Type B pancreatic cell (in vitro differentiated cells): Measurements from ENCODE around the gene SMPDL3B. TPM values are rescaled to one million over a fixed set of nuclear protein-coding genes. Genes with fewer than 3 reads are reported as not detected.

Experiments used
- DNase-seq: peaks from one replicate; pipeline ENCODE4 v3.0.0; 2021; ENCODE audit warnings: mixed read lengths; ENCODE audit not compliant: unreplicated experiment; ENCODE audit errors: extremely low spot score
- H3K27ac Mint-ChIP-seq: 2 replicates; pipeline ENCODE4 v1.8.0; 2021; ENCODE audit warnings: mild to moderate bottlenecking, mixed read lengths
- H3K27me3 Mint-ChIP-seq: 2 replicates; pipeline ENCODE4 v1.8.0; 2021; ENCODE audit warnings: mixed read lengths
- H3K36me3 Mint-ChIP-seq: 2 replicates; pipeline ENCODE4 v1.8.0; 2021; ENCODE audit warnings: mixed read lengths
- H3K4me1 Mint-ChIP-seq: one replicate; pipeline ENCODE4 v1.8.0; 2021; ENCODE audit warnings: mixed read lengths; ENCODE audit not compliant: unreplicated experiment
- H3K4me3 Mint-ChIP-seq: 2 replicates; pipeline ENCODE4 v1.8.0; 2021; ENCODE audit warnings: mild to moderate bottlenecking, mixed read lengths
- H3K9me3 Mint-ChIP-seq: 2 replicates; pipeline ENCODE4 v1.8.0; 2021; ENCODE audit warnings: mixed read lengths
- CTCF ChIP-seq: fragments of 200-600 bp; sonication (generic); conservative IDR thresholded peaks from 2 replicates; pipeline ENCODE4 v1.5.0; 2021; ENCODE audit warnings: antibody characterized with exemption, mild to moderate bottlenecking
- total RNA-seq: library from RNA; stranded (reverse); gene quantifications from 2 replicates; pipeline ENCODE4 v1.2.1, GENCODE V29; 2021; ENCODE audit warnings: low replicate concordance

The SMPDL3B gene
- total RNA-seq, 1 donor from 2014 or later, result 3.6 TPM

- H3K27me3 Mint-ChIP-seq, result peaks cover 4% of the 10 kb centered on the region
- peak; percentile 86 for DNase-seq
- H3K4me1 Mint-ChIP-seq, result peaks cover 4% of the 10 kb centered on the region
- no peaks in the 10 kb centered on the region for H3K36me3 Mint-ChIP-seq
- TF ChIP-seq CTCF, result peak; percentile 61
- peak within 1 kb of the TSS; percentile 87 for H3K4me3 Mint-ChIP-seq
- H3K9me3 Mint-ChIP-seq, result no peaks in the 10 kb centered on the region
- H3K27ac Mint-ChIP-seq, result peak within 1 kb of the TSS; percentile 79
Measured at GRCh38 chr1:27959792-27960603, 25.2 kb downstream of the SMPDL3B start, which contains the start of gene XKR8. Gene XKR8, plus strand, starts transcription at chr1:27959973. Its CDS starts 97 bp downstream, at chr1:27960070.

- H3K4me3 Mint-ChIP-seq, result peak overlapping the region; percentile 87
- TF ChIP-seq CTCF, result no peak
- peaks cover 4% of the 10 kb centered on the region for H3K4me1 Mint-ChIP-seq
- no peak overlapping the region for H3K27ac Mint-ChIP-seq
- no peaks in the 10 kb centered on the region for H3K27me3 Mint-ChIP-seq
- no peaks in the 10 kb centered on the region for H3K36me3 Mint-ChIP-seq
- no peaks in the 10 kb centered on the region for H3K9me3 Mint-ChIP-seq
- no peak for DNase-seq
Measured at GRCh38 chr1:27960762-27961645, 26.2 kb downstream of the SMPDL3B start.

GRCh38 chr1:27961646-27962221 is 26.9 kb downstream of the SMPDL3B start:
- peaks cover 4% of the 10 kb centered on the region for H3K4me1 Mint-ChIP-seq
- H3K9me3 Mint-ChIP-seq, result no peaks in the 10 kb centered on the region
- DNase-seq, result no peak
- no peak overlapping the region for H3K27ac Mint-ChIP-seq
- peak overlapping the region; percentile 87 for H3K4me3 Mint-ChIP-seq
- no peaks in the 10 kb centered on the region for H3K36me3 Mint-ChIP-seq
- no peak for TF ChIP-seq CTCF
- H3K27me3 Mint-ChIP-seq, result no peaks in the 10 kb centered on the region

GRCh38 chr1:27963393-27963792 is 28.6 kb downstream of the SMPDL3B start:
- TF ChIP-seq CTCF, result no peak
- Mint-ChIP-seq H3K4me3 (no peak overlapping the region), H3K9me3 (no peaks in the 10 kb centered on the region), H3K27me3 (no peaks in the 10 kb centered on the region), H3K27ac (no peak overlapping the region), H3K36me3 (peaks cover 6% of the 10 kb centered on the region), H3K4me1 (peaks cover 6% of the 10 kb centered on the region)
- no peak for DNase-seq

GRCh38 chr1:27966402-27967105 is 31.8 kb downstream of the SMPDL3B start:
- Mint-ChIP-seq H3K4me3 (no peak overlapping the region), H3K4me1 (peaks cover 7% of the 10 kb centered on the region), H3K27me3 (no peaks in the 10 kb centered on the region), H3K36me3 (peaks cover 11% of the 10 kb centered on the region), H3K27ac (peak overlapping the region; percentile 62), H3K9me3 (no peaks in the 10 kb centered on the region)
- TF ChIP-seq CTCF, result no peak
- DNase-seq, result no peak
